Right hindlimb (tissue), 1 donor: Measurements from ENCODE around the gene MME.
"Not testable (repeated sequence)": the region's sequence is repeated elsewhere in the genome, so short reads cannot be mapped to it uniquely, and the experiment has no call there.

Experiments
- DNase-seq: peaks from one replicate; pipeline ENCODE4 v3.0.0-alpha.2; 2018

Gene MME

GRCh38 chr3:155194973-155195957, 115.1 kb downstream of the MME start:
- no peak for DNase-seq

- peak; percentile 39 for DNase-seq
Observed at GRCh38 chr3:155196131-155197021, 116.3 kb downstream of the MME start.

- no peak for DNase-seq
Observed at GRCh38 chr3:155197786-155198185, 117.7 kb downstream of the MME start.

- no peak for DNase-seq
Observed at GRCh38 chr3:155202626-155203025, 122.5 kb downstream of the MME start.

- DNase-seq = no peak
Observed at GRCh38 chr3:155204851-155205250, 124.7 kb downstream of the MME start.

- no peak for DNase-seq
Observed at GRCh38 chr3:155208183-155208800, 128.2 kb downstream of the MME start.

- DNase-seq = no peak
Observed at GRCh38 chr3:155210736-155211135, 130.6 kb downstream of the MME start.

GRCh38 chr3:155211266-155211665, 131.1 kb downstream of the MME start:
- DNase-seq = no peak

GRCh38 chr3:155211940-155212339, 131.8 kb downstream of the MME start:
- DNase-seq = no peak

GRCh38 chr3:155216007-155216406, 135.9 kb downstream of the MME start:
- DNase-seq = not testable (repeated sequence)

GRCh38 chr3:155217591-155217990, 137.5 kb downstream of the MME start:
- DNase-seq = no peak

- DNase-seq = no peak
Observed at GRCh38 chr3:155218462-155218861, 138.3 kb downstream of the MME start.

- no peak for DNase-seq
Observed at GRCh38 chr3:155219106-155219505, 139.0 kb downstream of the MME start.

- DNase-seq = no peak
Observed at GRCh38 chr3:155225417-155225816, 145.3 kb downstream of the MME start.

- DNase-seq = no peak
Observed at GRCh38 chr3:155227141-155227540, 147.0 kb downstream of the MME start.

- no peak for DNase-seq
Observed at GRCh38 chr3:155228676-155229075, 148.6 kb downstream of the MME start.

GRCh38 chr3:155229086-155229485, 149.0 kb downstream of the MME start:
- no peak for DNase-seq

GRCh38 chr3:155230382-155230781, 150.3 kb downstream of the MME start:
- no peak for DNase-seq

GRCh38 chr3:155231792-155232191, 151.7 kb downstream of the MME start:
- no peak for DNase-seq

GRCh38 chr3:155232605-155233004, 152.5 kb downstream of the MME start:
- DNase-seq = peak; percentile 84

- peak; percentile 71 for DNase-seq
Observed at GRCh38 chr3:155233213-155233612, 153.1 kb downstream of the MME start.
